K562 (cell line): Measurements from ENCODE around the gene SYNJ2. TPM values are rescaled to one million over a fixed set of nuclear protein-coding genes. Genes with fewer than 3 reads are reported as not detected.
A peak's percentile ranks its signal among the peaks of the same experiment; 100 is the strongest.

Experiments
- ATAC-seq: fragments of 200-7000 bp; cut with Tn5 transposase; 3 replicates; pipeline ENCODE4 v1.9.1; 2020; ENCODE audit warnings: moderate library complexity
- BruUV-seq: library from RNA; stranded (reverse); fragments of 400-500 nt; replicated peaks from 2 replicates; lab custom pipeline; 2021; lab: Mats Ljungman, UMichigan
- CTCF ChIA-PET: fragments of 300-600 bp; formaldehyde crosslinking; extraction: SDS; loops from one replicate; lab custom pipeline; 2021; ENCODE audit warnings: low intra/inter-chr PET ratio; lab: Yijun Ruan, JAX
- POLR2A ChIA-PET: fragments of 300-600, 350-650 bp; sonication (Branson Sonifier 250); formaldehyde crosslinking; extraction: SDS; loops from one replicate; lab custom pipeline; 2021; ENCODE audit warnings: antibody characterized with exemption, inconsistent platforms; lab: Yijun Ruan, JAX
- DNase-seq, 4 experiments: peaks; one replicate each; pipeline versions ENCODE4 v3.0.0 to v3.0.0-alpha.2; 2011 to 2018; ENCODE audit warnings: low spot score in 3 of 4, mixed read lengths in 3 of 4; ENCODE audit errors: extremely low read depth in 1 of 4
- FAIRE-seq: peaks from 2 replicates; lab custom pipeline; 2011; peaks lifted over from hg19 to GRCh38; lab: Jason Lieb, UNC
- H2AFZ ChIP-seq: 2 replicates; pipeline ENCODE4 v1.6.0; 2011; ENCODE audit warnings: low read depth, low read length, control low read depth, inconsistent platforms
- H3K27ac ChIP-seq: fragments of 200-600 bp; 3 replicates; pipeline ENCODE4 v1.8.0; 2011; ENCODE audit warnings: low read depth, mild to moderate bottlenecking, control low read depth, inconsistent platforms, low read length, moderate library complexity, mixed read lengths; ENCODE audit errors: extremely low read depth
- H3K27me3 ChIP-seq, 2 experiments: fragments of 300-600 bp in 1 of 2; 2 replicates in 1 of 2; 3 replicates in 1 of 2; pipeline versions ENCODE4 v1.6.0 to v1.8.0; 2011; ENCODE audit warnings: inconsistent platforms in 2 of 2, low read length in 2 of 2, mild to moderate bottlenecking in 1 of 2, mixed read lengths in 1 of 2, moderate library complexity in 1 of 2; ENCODE audit not compliant: control insufficient read depth in 2 of 2, insufficient read depth in 2 of 2
- H3K36me3 ChIP-seq: fragments of 300-600 bp; 3 replicates; pipeline ENCODE4 v1.8.0; 2011; ENCODE audit warnings: mild to moderate bottlenecking, low read length, inconsistent platforms; ENCODE audit not compliant: control insufficient read depth, insufficient read depth
- H3K4me1 ChIP-seq, 2 experiments: fragments of 200-600 bp in 1 of 2; replicated peaks in 1 of 2; 2 replicates in 1 of 2; 3 replicates in 1 of 2; pipeline versions ENCODE4 v1.5.1 to v1.8.0; 2011; ENCODE audit warnings: inconsistent platforms in 2 of 2, low read length in 2 of 2, mild to moderate bottlenecking in 1 of 2, mixed read lengths in 1 of 2, moderate library complexity in 1 of 2; ENCODE audit not compliant: control insufficient read depth in 2 of 2, insufficient read depth in 2 of 2
- H3K4me2 ChIP-seq: 2 replicates; pipeline ENCODE4 v1.6.1; 2011; ENCODE audit warnings: low read length, control low read depth, inconsistent platforms, mixed read lengths; ENCODE audit not compliant: insufficient read depth
- H3K4me3 ChIP-seq: fragments of 200-600 bp; sonication (generic), shearing (Covaris generic); 2 replicates; pipeline ENCODE4 v1.5.1; 2016; ENCODE audit warnings: control low read depth, inconsistent platforms
- H3K79me2 ChIP-seq: fragments of 200-600 bp; 3 replicates; pipeline ENCODE4 v1.8.0; 2011; ENCODE audit warnings: low read length, inconsistent platforms; ENCODE audit not compliant: control insufficient read depth, insufficient read depth
- H3K9ac ChIP-seq, 2 experiments: 2 replicates each; pipeline versions ENCODE4 v1.6.0 to v1.6.1; 2011; ENCODE audit warnings: low read depth in 2 of 2, low read length in 2 of 2, control low read depth in 1 of 2, inconsistent platforms in 1 of 2, mild to moderate bottlenecking in 1 of 2, mixed read lengths in 1 of 2; ENCODE audit not compliant: insufficient read depth in 1 of 2
- H3K9me1 ChIP-seq: one replicate; pipeline ENCODE4 v1.6.0; 2011; ENCODE audit warnings: inconsistent platforms, mild to moderate bottlenecking, low read length, moderate library complexity; ENCODE audit not compliant: control insufficient read depth, insufficient read depth
- H3K9me3 ChIP-seq: replicated peaks from 2 replicates; pipeline ENCODE4 v1.5.1; 2011; ENCODE audit warnings: low read depth, low read length, inconsistent platforms; ENCODE audit not compliant: control insufficient read depth, insufficient read depth
- H4K20me1 ChIP-seq: replicated peaks from 2 replicates; pipeline ENCODE4 v1.6.1; 2011; ENCODE audit warnings: low read length, inconsistent platforms, mixed read lengths; ENCODE audit not compliant: control insufficient read depth, insufficient read depth
- FIP1L1 ChIP-seq: fragments of 200-400 bp; formaldehyde crosslinking; IDR thresholded peaks from 2 replicates; pipeline ENCODE4 v1.6.1; 2018; ENCODE audit warnings: mild to moderate bottlenecking, low read depth, low read length; ENCODE audit not compliant: poor library complexity, severe bottlenecking
- MGA ChIP-seq: fragments of 450-650 bp; IDR thresholded peaks from 2 replicates; pipeline ENCODE4 v1.6.1; 2016; ENCODE audit warnings: mild to moderate bottlenecking, moderate library complexity
- NR0B1 ChIP-seq: fragments of 450-650 bp; IDR thresholded peaks from one replicate; pipeline ENCODE4 v1.6.1; 2018; ENCODE audit warnings: mild to moderate bottlenecking, moderate library complexity; ENCODE audit not compliant: partially characterized antibody
- ZNF655 ChIP-seq: fragments of 250-450 bp; sonication (Bioruptor Pico); IDR thresholded peaks from 2 replicates; pipeline ENCODE4 v1.5.0; 2021
- ZNF785 ChIP-seq: fragments of 250-450 bp; sonication (Bioruptor Pico); IDR thresholded peaks from 2 replicates; pipeline ENCODE4 v1.4.0; 2020; ENCODE audit warnings: mild to moderate bottlenecking
- WGBS: fragments of 100-300 bp; shearing (Covaris generic); methylation state at CpG from one replicate; pipeline ENCODE4 v1.1.6; 2016; ENCODE audit warnings: low coverage, mixed read lengths; ENCODE audit not compliant: insufficient coverage; ENCODE audit errors: missing lambda C conversion rate; 5-methylcytosine and 5-hydroxymethylcytosine counted together
- in situ Hi-C: fragments of 300-500 bp; cut with MboI; formaldehyde crosslinking; loops from 4 replicates; pipeline ENCODE4 v1.15.0; 2018; ENCODE audit warnings: inconsistent platforms, mixed read lengths
- intact Hi-C: fragments of 100-400 bp; cut with micrococcal nuclease; formaldehyde crosslinking; loops from 2 replicates; pipeline ENCODE4 v1.14.2; 2022
- polyA plus RNA-seq, 8 experiments: library from polyadenylated mRNA; depleted of rRNA in 4 of 8; stranded (reverse) in 5 of 8; unstranded in 3 of 8; fragments of >200 nt; fragmentation: Nextera tagmentation in 2 of 8; fragmentation: Illumina TruSeq in 1 of 8; extraction: Ambion mirVana in 2 of 8; extraction: Trizol in 1 of 8; gene quantifications; 2 replicates each; pipeline versions ENCODE4 v1.2.1 to v1.2.3, GENCODE V29; 2011 to 2014; ENCODE audit warnings: inconsistent platforms in 1 of 8, missing spikeins in 1 of 8
- total RNA-seq, 7 experiments: library from RNA; depleted of rRNA in 6 of 7; stranded (reverse); fragments of >200 nt in 6 of 7; fragmentation: Illumina TruSeq in 2 of 7; extraction: Trizol in 2 of 7; gene quantifications; 2 replicates each; pipeline versions ENCODE4 v1.2.1 to v1.2.3, GENCODE V29; 2011 to 2021; ENCODE audit warnings: low replicate concordance in 1 of 7

Gene SYNJ2
- total and polyA plus RNA-seq, 9 of the 15 experiments (the other 6 are each of a cell fraction or from before 2014, with no cell fraction given), result 3.0 to 27.7 (median 17.8) TPM

GRCh38 chr6:157953580-157954091 is 28.0 kb upstream of the SYNJ2 start:
- BruUV-seq, result no TSS peak
- H3K9ac ChIP-seq, result no peak overlapping the region
- CTCF ChIA-PET, result interaction anchor here (0.6 kb wide), 1 partner anchor 566 kb away, joined by 3 read pairs; no protein-coding TSS in a partner anchor

More at GRCh38 chr6:157953580-157954091, 28.0 kb upstream of the SYNJ2 start:
- H3K9me1 ChIP-seq, result no peaks in the 10 kb centered on the region
- peaks cover 6% of the 10 kb centered on the region; the same call in 1 of the 2 replicates for H3K9me3 ChIP-seq
- intact Hi-C loops, result loop anchor here (5.0 kb wide), 2 partner anchors 179 to 286 kb away; no protein-coding TSS in a partner anchor
- in situ Hi-C loops, result no loop called here
- no peak overlapping the region for H2AFZ ChIP-seq
- 0 out of 2 replicates have a peak, but pooled peaks have one; percentile 21 for TF ChIP-seq MGA
- no peak for TF ChIP-seq ZNF785
- TF ChIP-seq NR0B1, result no peak
- TF ChIP-seq ZNF655 (CRISPR knock-in tag), result no peak
- TF ChIP-seq FIP1L1, result no peak
- H4K20me1 ChIP-seq, result no peaks in the 10 kb centered on the region; the same call in 1 of the 2 replicates
- H3K4me2 ChIP-seq, result no peak overlapping the region; the same call in 1 of the 2 replicates
- H3K4me3 ChIP-seq, result no peak overlapping the region
- H3K27ac ChIP-seq, result no peak overlapping the region
- 20% methylated on average over 7 of the region's 7 CpGs for WGBS
- no peak for DNase-seq
- FAIRE-seq, result no peak
- peaks cover 6 to 13% of the 10 kb centered on the region in 2 experiments; a peak in 4 of 5 replicates for H3K4me1 ChIP-seq
- H3K79me2 ChIP-seq, result no peaks in the 10 kb centered on the region
- POLR2A ChIA-PET, result interaction anchor here (0.6 to 1.2 kb wide), 4 partner anchors 11 to 122 kb away, joined by 3 to 4 read pairs (median 3); no protein-coding TSS in a partner anchor
- peak; percentile 47 for ATAC-seq
- H3K27me3 ChIP-seq, result peaks cover 9 to 24% of the 10 kb centered on the region in 2 experiments; a peak in 3 of 5 replicates
- no peaks in the 10 kb centered on the region for H3K36me3 ChIP-seq
